Sigmoid colon (tissue), 4 donors: ENCODE data around the gene FILIP1.

Experiments used
- CTCF ChIP-seq, 4 experiments: fragments of 450-650 bp in 3 of 4; fragments of 200-600 bp in 1 of 4; IDR thresholded peaks; one replicate each; pipeline ENCODE4 v1.5.1; 2016 to 2019; ENCODE audit warnings: antibody characterized with exemption in 4 of 4, mild to moderate bottlenecking in 3 of 4, moderate library complexity in 2 of 4
- EP300 ChIP-seq, 4 donors: sonication (generic); formaldehyde crosslinking; IDR thresholded peaks; one replicate each; pipeline ENCODE4 v1.6.1; 2017; ENCODE audit warnings: antibody characterized with exemption in 4 of 4
- POLR2A ChIP-seq, 2 donors: fragments of 450-650 bp; IDR thresholded peaks; one replicate each; pipeline ENCODE4 v1.6.1; 2016; ENCODE audit warnings: antibody characterized with exemption in 2 of 2, mild to moderate bottlenecking in 2 of 2, moderate library complexity in 2 of 2
- POLR2AphosphoS5 ChIP-seq, 4 donors: sonication (generic); formaldehyde crosslinking; IDR thresholded peaks; one replicate each; pipeline ENCODE4 v1.6.1; 2017; ENCODE audit warnings: antibody characterized with exemption in 4 of 4

- TF ChIP-seq CTCF (IDR thresholded peaks at IDR 0.05) (no peak), POLR2A (IDR thresholded peaks at IDR 0.05) (no peak), POLR2AphosphoS5 (IDR thresholded peaks at IDR 0.05) (no peak), EP300 (IDR thresholded peaks at IDR 0.05) (no peak)
Observed at GRCh38 chr6:75463061-75463460, 30.5 kb downstream of the FILIP1 start.
